MG63 (cell line): ENCODE results near the gene TNFSF15. TPM values are rescaled to one million over a fixed set of nuclear protein-coding genes. Genes with fewer than 3 reads are reported as not detected.

Experiments
- DNase-seq: peaks from one replicate; pipeline ENCODE4 v3.0.0-alpha.2; 2020
- H3K27me3 ChIP-seq: fragments of 250-450 bp; sonication (Bioruptor Pico); 2 replicates; pipeline ENCODE4 v1.5.1; 2020; ENCODE audit warnings: mild to moderate bottlenecking, moderate library complexity
- H3K36me3 ChIP-seq: fragments of 250-450 bp; sonication (Bioruptor Pico); 2 replicates; pipeline ENCODE4 v1.5.1; 2020; ENCODE audit warnings: mild to moderate bottlenecking, moderate library complexity
- H3K4me3 ChIP-seq: fragments of 250-450 bp; sonication (Bioruptor Pico); 2 replicates; pipeline ENCODE4 v1.5.1; 2020; ENCODE audit warnings: mild to moderate bottlenecking, moderate library complexity
- H3K9me3 ChIP-seq: fragments of 250-450 bp; sonication (Bioruptor Pico); 2 replicates; pipeline ENCODE4 v1.5.1; 2020; ENCODE audit warnings: mild to moderate bottlenecking, moderate library complexity
- total RNA-seq: library from RNA; depleted of rRNA; stranded (reverse); fragments of >200 nt; shearing (Covaris generic); gene quantifications from 2 replicates; pipeline ENCODE4 v1.2.3, GENCODE V29; 2014; ENCODE audit warnings: low replicate concordance

Gene TNFSF15
- total RNA-seq, 1 experiment from 2014 or later = 0.20 TPM

DNA sequence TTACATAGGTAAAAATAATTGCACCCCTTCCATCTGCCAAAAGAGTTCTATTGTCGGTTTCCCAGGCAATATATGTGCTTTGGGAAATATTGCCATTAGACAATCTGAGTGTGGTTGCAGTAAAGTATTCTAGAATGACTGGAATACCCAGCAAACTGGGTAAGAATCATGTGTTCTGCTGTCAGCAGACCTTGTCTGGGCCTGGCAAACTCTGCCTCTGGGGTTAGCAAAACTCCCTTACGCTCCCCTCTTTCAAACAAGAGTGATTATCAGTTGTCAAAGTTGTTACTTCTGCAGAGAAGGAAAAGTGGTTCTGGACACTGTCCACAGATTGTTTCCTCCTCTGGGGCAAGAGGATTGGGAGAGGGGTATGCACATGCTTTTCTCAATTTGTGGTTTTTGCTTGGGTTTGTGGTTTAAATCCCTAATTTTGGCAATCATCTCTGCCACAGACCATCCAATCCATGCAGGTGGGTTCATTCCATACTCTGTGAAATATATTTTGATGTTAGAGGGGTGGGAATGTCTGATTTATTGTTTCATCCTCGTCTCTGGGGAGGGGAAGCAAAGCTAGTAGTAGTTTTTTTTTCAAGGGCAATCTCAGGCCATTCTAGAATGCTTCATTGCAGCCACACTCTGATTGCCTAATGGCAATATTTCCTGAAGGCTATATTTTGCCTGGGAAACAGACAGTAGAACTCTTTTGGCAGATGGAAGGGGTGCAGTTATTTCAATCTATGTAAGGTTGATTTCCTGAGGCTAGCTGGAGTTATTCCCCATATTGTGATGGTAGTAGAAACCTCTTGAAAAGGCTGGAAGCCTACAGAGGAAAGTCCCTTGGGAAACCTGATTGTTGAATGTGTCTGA lies 24.0 kb upstream of the TNFSF15 start:
- Histone ChIP-seq H3K36me3 (no peaks in the 10 kb centered on the region), H3K4me3 (no peak overlapping the region), H3K9me3 (no peaks in the 10 kb centered on the region), H3K27me3 (no peaks in the 10 kb centered on the region)
- DNase-seq = no peak

DNA sequence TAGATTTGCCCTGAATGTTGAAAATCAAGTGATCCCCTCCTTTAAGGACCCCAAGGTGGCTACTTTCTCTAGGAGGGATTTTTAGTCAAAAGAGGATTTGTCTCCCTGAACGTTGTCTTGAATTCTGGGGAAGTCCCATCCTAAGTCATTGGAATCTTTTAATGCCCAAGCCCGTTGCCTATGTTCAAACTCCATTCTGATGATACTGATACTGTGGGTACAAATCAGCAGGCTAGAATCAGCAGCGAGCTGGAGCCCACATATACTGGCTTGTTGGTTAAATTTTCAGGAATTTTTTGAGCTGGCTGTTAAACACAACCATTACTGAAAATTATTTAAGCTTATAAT lies 22.4 kb upstream of the TNFSF15 start:
- DNase-seq = no peak
- H3K27me3 ChIP-seq = no peaks in the 10 kb centered on the region
- no peaks in the 10 kb centered on the region for H3K9me3 ChIP-seq
- H3K36me3 ChIP-seq = no peaks in the 10 kb centered on the region
- no peak overlapping the region for H3K4me3 ChIP-seq

DNA sequence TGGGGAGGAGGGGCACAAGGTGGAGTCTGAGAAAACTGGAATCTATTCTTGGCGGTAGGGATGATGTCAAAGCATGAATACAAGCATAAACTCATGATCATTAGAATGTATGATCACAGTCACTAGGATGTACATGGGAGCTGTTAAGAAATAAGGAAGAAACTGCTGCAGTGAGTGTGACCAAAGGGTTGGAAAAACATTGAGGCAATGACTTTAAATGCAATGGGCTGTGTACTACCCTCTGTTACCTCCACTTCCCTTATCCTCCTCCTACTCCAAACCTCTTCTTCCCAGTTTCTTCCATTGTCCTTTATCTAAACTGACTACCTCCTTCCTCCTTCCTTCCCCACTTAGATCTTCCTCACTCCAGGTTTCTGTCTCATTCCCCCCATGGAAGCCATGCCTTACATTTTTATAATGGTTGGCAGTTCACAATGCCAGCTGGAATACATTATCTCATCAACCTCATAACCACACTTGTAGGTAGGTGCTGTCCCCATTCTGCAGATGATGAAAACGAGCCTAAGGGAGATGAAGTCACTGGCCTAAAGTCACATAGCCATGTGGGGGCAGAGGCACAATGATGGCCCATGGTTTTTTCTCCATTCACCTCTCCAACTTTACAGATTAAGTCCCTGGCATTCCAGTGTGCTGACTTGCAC lies 21.9 kb upstream of the TNFSF15 start:
- H3K27me3 ChIP-seq = no peaks in the 10 kb centered on the region
- DNase-seq = no peak
- H3K4me3 ChIP-seq = no peak overlapping the region
- H3K9me3 ChIP-seq = no peaks in the 10 kb centered on the region
- no peaks in the 10 kb centered on the region for H3K36me3 ChIP-seq

- Histone ChIP-seq H3K4me3 (no peak overlapping the region), H3K9me3 (no peaks in the 10 kb centered on the region), H3K27me3 (no peaks in the 10 kb centered on the region), H3K36me3 (no peaks in the 10 kb centered on the region)
- DNase-seq = no peak
Measured at GRCh38 chr9:114826431-114826830, 20.6 kb upstream of the TNFSF15 start.

GRCh38 chr9:114825126-114825795 lies 19.4 kb upstream of the TNFSF15 start:
- Histone ChIP-seq H3K4me3 (no peak overlapping the region), H3K36me3 (no peaks in the 10 kb centered on the region), H3K9me3 (no peaks in the 10 kb centered on the region), H3K27me3 (no peaks in the 10 kb centered on the region)
- DNase-seq = no peak

DNA sequence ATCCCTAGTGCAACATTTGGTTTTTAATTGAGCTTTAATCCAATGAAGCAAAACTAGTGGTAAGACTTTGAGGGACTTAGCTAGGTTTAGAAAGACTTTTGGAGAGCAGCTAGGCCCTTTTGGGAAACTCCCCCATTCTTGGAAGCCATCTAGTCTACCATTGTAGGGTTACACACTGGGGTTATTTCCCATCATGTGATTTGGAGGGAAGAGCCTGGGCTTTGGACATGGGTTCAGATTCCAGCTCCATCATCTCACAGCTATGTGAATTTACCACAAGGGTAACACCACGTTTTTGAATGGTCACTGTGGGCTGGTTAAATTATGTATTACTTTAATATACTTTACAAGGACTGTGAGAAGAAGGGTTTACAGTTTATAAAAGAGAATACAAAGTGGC lies 18.3 kb upstream of the TNFSF15 start:
- peak; percentile 37 for DNase-seq
- H3K4me3 ChIP-seq = no peak overlapping the region
- no peaks in the 10 kb centered on the region for H3K9me3 ChIP-seq
- H3K36me3 ChIP-seq = no peaks in the 10 kb centered on the region
- H3K27me3 ChIP-seq = no peaks in the 10 kb centered on the region

DNA sequence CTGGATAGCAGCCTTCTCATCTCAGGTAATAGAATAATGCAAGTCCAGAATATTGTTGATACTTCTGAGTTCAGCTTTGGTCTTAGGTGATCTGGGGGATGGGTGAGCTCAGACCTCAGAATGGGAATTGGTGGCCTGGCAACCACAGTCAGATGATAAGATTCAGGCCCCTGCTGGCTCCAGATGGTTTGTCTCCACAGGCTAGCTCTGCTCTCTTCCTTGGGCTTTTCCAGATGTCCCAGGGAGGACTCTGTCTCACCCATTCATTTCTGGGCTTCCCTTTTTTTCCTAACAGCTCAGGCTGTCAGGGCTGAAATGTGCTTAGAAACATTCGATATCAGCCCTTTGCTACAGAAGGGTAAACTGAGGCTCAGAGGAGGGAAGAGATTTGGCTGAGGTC lies 17.6 kb upstream of the TNFSF15 start:
- DNase-seq = no peak
- no peaks in the 10 kb centered on the region for H3K36me3 ChIP-seq
- H3K4me3 ChIP-seq = no peak overlapping the region
- H3K9me3 ChIP-seq = no peaks in the 10 kb centered on the region
- H3K27me3 ChIP-seq = no peaks in the 10 kb centered on the region

DNA sequence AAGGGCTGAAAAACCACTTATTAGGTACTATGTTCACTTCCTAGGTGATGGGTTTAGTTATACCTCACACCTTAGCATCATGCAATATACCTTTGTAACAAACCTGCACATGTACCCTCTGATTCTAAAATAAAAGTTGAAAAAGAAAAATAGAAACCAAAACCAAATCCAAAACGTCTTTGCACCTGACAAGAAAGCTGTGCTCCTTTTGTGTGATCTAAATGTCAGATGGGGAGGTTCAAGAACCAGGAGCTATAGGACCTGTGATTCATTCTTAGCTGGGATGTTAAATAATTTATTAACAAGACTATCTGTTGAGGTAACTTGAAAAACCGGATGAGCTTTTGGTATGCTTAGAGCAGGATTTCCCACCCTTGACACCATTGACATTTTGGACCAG lies 16.9 kb upstream of the TNFSF15 start:
- Histone ChIP-seq H3K36me3 (no peaks in the 10 kb centered on the region), H3K27me3 (no peaks in the 10 kb centered on the region), H3K9me3 (no peaks in the 10 kb centered on the region), H3K4me3 (no peak overlapping the region)
- no peak for DNase-seq

- H3K4me3 ChIP-seq = no peak overlapping the region
- H3K9me3 ChIP-seq = no peaks in the 10 kb centered on the region
- no peaks in the 10 kb centered on the region for H3K27me3 ChIP-seq
- H3K36me3 ChIP-seq = no peaks in the 10 kb centered on the region
- DNase-seq = no peak
Measured at GRCh38 chr9:114820776-114821501, 15.1 kb upstream of the TNFSF15 start.

GRCh38 chr9:114818178-114818577 lies 12.3 kb upstream of the TNFSF15 start:
- Histone ChIP-seq H3K27me3 (no peaks in the 10 kb centered on the region), H3K9me3 (no peaks in the 10 kb centered on the region), H3K36me3 (no peaks in the 10 kb centered on the region), H3K4me3 (no peak overlapping the region)
- DNase-seq = no peak

DNA sequence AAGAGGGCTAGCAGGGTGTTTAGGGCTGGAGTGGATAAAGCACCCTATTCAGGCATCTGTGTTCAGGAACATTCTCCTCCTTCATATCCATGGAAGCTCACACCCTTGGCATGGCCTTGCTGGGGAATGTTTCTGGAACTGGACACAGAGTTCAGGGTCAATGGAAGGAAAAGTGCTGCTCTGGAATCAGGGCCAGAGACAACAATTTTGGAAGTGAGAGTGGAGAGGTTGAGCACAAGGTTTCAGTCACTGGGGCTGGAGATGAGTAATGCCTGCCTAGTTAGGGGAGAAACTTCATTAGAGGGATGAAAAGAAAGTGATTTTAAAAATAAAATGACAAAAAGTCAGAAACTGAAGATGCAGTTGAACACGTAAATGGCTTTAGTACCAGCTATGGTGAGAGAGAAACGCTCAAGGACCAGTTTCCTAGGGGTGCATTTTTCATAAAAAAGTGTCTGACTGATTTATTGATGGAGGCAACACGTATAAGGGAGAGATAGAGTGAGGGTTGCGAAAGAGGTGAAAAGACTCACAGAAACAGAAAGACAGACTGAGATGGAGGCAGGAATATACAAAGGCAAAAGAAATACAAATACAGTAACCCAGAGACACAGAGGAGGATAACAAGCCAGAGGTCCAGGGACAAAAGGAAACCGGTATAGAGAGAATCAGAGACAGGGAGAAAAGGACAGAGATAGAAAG lies 8.0 kb upstream of the TNFSF15 start:
- H3K27me3 ChIP-seq = no peaks in the 10 kb centered on the region
- H3K9me3 ChIP-seq = no peaks in the 10 kb centered on the region
- no peak overlapping the region for H3K4me3 ChIP-seq
- no peaks in the 10 kb centered on the region for H3K36me3 ChIP-seq
- DNase-seq = no peak

DNA sequence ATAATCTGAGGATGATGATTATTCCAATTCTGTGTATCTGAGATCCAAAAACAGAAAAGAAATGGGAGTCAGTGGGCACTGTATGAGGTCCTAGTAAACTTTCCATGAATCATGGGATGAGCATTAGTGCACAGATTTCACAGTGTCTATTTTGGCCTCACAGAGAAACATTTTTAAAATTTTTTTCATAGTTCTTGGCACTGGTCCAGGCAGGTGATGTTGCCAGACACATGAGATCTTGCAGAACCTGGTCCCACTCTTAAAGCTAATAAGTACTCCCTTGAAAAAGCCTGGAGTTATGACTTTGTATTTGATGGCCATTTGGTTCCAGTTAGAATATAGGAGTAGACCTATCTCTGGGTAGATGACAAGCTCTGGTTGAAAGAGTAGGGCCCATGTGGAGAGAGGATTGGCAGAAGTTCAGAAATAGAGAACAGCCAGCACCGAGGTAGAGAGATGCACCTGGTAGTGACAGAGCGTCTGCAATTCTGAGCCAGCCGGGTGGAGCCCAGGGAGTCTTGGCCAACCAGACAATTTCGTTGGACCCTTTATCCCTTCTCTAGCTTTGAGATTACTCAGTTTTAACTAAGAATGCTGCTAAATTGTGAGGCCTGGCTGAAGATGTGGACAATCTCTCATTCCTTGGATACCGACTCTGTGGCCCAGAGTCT lies 6.3 kb upstream of the TNFSF15 start:
- DNase-seq = no peak
- Histone ChIP-seq H3K36me3 (no peaks in the 10 kb centered on the region), H3K4me3 (no peak overlapping the region), H3K27me3 (no peaks in the 10 kb centered on the region), H3K9me3 (no peaks in the 10 kb centered on the region)

DNA sequence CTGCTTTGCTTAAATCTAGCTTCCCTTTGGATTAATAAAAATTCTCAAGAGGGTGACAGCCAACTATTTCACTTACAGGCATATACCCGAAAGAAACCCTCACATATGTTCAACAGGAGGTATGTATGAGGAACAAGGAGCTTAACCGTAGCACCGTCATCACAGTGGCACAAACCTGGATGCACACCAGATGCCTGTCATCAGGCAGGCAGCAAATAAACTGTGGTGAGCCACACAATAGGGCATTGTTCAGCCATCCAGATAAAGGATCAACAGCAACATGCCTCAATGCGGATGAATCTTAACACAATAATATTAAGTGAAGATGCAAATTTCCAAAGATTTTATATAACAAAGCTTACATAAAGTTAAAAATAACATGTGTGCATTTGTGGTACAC lies 5.5 kb upstream of the TNFSF15 start:
- no peak for DNase-seq
- Histone ChIP-seq H3K36me3 (no peaks in the 10 kb centered on the region), H3K4me3 (no peak overlapping the region), H3K27me3 (no peaks in the 10 kb centered on the region), H3K9me3 (no peaks in the 10 kb centered on the region)

DNA sequence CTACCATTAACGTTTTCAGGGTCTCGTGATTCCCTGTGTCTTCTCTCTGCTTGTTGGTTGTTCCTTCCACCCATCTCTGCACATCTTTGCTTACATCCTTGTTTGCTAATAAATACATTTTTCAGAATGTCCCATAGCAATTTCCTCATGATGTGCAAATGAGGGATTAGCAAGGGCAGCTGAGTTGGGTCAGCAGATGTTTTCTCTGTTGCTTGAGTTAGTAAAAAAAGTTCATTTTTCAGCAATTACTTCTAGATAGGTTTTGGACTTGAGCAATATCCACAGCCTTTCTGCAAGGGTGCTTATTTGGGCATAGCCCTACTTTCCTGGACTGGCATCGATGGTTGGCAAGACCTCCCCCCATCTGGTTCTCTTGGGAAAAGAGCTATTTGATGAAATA lies 4.8 kb upstream of the TNFSF15 start:
- H3K36me3 ChIP-seq = no peaks in the 10 kb centered on the region
- no peaks in the 10 kb centered on the region for H3K27me3 ChIP-seq
- H3K4me3 ChIP-seq = no peak overlapping the region
- no peak for DNase-seq
- no peaks in the 10 kb centered on the region for H3K9me3 ChIP-seq

GRCh38 chr9:114806526-114806900 lies 674 bp upstream of the TNFSF15 start:
- Histone ChIP-seq H3K36me3 (no peaks in the 10 kb centered on the region), H3K27me3 (no peaks in the 10 kb centered on the region), H3K9me3 (no peaks in the 10 kb centered on the region), H3K4me3 (no peak overlapping the region)
- no peak for DNase-seq

GRCh38 chr9:114804505-114804904 lies 1.3 kb downstream of the TNFSF15 start:
- no peak overlapping the region for H3K4me3 ChIP-seq
- H3K36me3 ChIP-seq = no peaks in the 10 kb centered on the region
- no peaks in the 10 kb centered on the region for H3K9me3 ChIP-seq
- peak; percentile 78 for DNase-seq
- H3K27me3 ChIP-seq = no peaks in the 10 kb centered on the region
